Right renal cortex interstitium (tissue), 3 donors: ENCODE measurements around the gene PEA15. TPM values are rescaled to one million over a fixed set of nuclear protein-coding genes. Genes with fewer than 3 reads are reported as not detected.

Source experiments
- DNase-seq, 3 donors: peaks; one replicate each; pipeline ENCODE4 v3.0.0-alpha.2; 2013; ENCODE audit warnings: low read depth in 3 of 3, low spot score in 2 of 3
- polyA plus RNA-seq, 3 donors: library from polyadenylated mRNA; unstranded; fragments of 120-200 nt; gene quantifications; one replicate each; pipeline ENCODE4 v1.2.1, GENCODE V29; 2013; ENCODE audit not compliant: insufficient read length in 3 of 3

PEA15 gene
- polyA plus RNA-seq, 3 donors, result 129 to 136 (median 132) TPM

- DNase-seq, result no peak
These were observed 2.8 kb downstream of the PEA15 start for GRCh38 chr1:160207771-160208556.

DNA sequence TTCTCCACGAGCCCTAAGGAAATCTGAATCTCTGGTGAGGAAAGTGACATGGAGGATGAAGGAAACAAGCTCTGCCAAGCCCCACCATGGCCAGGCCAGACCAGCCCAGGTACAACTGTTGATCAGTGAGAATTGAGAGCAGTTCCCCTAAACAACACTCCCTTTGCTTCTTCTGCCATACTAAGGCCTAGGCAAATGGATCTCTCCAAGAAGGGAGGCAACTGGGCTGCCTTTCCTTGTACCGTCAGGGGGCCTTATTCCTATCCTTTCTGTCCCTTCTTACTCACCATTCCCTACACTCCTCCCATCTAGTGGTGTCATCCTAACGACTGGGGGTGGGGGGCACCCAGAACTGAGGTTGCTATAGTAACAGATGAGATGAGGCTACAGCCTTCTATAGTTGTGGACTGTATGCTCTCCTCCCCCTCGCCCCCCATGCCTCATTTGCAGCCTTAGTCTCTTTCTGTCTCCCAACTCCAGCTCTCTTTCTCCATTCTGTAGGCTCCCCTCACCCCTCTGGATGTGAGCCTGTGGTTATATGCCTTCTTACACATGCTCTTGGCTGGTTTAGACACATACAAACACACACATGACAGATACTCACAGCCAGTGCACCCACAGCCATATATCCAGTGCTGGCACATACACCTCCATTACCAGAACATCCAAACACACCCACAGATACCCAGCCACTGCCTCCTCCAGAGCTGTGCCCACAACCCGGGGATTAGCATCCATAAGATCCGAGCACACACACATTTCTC is 3.6 kb downstream of the PEA15 start:
- no peak for DNase-seq

DNA sequence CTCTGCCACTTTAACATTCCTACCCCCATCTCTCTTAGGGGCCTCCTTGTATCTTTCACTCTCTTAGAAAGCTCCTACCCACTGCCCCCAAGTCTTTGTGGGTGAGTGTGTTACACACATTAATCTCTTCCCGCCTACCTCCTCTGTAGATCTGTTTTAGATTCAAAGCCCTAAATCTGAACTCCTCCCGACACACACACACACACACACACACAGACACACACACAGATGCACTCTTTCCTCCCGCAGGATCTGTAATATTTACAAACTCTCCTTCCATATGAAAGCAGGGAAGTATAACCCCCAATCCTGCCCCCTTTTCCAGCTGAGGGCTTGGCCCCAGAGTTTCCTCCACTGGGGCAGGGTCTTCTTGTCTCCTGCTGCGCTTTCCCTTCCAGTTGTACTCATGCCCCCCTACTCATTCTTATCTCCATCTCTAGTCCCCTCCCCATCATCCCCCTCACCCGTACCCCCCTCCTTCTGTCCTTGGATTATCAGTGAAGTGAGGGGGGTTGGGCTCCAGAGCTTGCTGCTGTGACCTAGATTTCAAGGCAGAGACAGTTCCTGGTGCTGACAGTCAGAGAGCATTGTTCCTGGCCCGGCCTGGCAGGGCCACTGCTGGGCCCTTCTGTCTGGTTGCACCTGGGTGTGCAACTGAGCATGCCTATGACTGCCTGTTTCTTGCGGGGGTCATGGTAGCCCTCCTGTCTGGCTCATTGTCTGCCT is 4.3 kb downstream of the PEA15 start:
- DNase-seq, result no peak

- no peak for DNase-seq
These were observed 5.4 kb downstream of the PEA15 start for GRCh38 chr1:160210561-160210960.

DNA sequence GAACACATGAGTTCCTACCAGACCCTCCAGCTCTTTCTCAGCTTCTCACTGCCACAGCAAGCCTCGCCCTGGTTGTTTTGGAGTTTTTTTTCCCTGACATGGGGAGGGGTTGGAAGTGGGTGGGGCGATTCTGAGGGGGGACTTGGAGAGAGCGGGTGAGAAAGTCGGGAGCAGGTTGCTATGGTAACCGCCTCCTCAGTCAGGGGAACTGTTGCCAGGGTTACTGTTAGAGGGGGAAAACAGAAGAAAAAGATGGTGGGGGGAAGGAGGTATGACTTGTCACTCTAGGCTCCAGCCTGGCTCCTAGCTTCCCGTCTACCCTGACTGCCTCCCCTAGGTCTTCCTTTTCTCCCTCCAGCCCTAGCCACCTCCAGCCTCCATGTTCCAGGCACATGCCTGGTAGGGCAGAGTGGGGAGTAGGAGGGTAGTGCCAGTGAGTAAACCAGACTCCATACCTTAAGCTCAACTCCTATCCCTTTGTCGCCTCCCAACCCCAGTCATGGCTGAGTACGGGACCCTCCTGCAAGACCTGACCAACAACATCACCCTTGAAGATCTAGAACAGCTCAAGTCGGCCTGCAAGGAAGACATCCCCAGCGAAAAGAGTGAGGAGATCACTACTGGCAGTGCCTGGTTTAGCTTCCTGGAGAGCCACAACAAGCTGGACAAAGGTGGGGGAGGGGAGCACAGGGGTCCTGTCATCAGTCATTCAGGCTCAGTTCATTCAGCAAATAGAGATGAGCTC is 6.0 kb downstream of the PEA15 start:
- DNase-seq, result no peak

- DNase-seq, result no peak
These were observed 9.4 kb downstream of the PEA15 start for GRCh38 chr1:160214481-160215140.

DNA sequence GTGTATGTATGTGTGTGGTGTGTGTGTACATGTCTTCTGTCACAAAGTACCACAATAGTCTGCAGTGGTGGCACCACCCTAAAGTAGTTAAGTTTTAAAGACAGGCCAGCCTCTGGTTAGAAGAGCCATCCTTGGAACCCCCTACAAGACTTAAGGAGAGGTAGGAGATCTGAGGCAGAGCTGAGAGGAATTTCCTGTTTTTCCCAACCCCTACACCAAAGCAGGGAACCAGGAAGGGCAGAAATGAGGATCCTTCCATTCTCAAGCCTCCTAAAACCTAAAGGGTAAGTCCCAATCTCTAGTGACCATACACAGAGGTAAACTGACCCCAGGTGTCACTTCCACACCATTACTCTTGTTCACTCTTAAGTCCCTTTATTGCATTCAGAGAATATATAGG is 11.1 kb downstream of the PEA15 start:
- no peak for DNase-seq

DNA sequence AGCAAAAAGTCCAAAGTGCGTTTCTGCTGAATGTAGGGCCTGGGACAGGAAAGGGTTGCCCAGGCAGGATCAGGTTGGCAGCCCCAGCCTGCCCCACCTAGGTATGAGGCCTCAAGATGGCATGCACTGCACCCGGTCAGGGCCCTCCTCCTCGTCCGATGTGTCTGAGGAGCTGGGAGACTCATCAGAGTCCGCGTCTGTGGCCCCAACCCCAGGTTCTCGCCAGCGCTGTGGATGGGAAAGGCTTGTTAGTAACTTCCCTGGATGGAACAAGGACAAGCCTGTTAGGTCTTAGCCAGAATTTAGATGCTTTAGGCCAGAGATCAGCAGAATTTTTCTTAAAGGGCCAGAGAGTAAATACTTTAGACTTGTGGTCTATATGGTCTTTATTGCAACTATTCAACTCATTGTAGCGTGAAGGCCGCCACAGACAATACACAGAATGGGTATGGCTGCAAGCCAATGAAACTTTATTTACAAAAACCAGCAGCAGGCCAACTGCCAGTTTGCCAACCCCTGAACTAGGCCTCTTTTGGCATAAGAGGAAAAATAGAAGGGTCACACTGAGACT is 12.4 kb downstream of the PEA15 start:
- DNase-seq, result no peak

- no peak for DNase-seq
These were observed 14.1 kb downstream of the PEA15 start for GRCh38 chr1:160219062-160219929.

DNA sequence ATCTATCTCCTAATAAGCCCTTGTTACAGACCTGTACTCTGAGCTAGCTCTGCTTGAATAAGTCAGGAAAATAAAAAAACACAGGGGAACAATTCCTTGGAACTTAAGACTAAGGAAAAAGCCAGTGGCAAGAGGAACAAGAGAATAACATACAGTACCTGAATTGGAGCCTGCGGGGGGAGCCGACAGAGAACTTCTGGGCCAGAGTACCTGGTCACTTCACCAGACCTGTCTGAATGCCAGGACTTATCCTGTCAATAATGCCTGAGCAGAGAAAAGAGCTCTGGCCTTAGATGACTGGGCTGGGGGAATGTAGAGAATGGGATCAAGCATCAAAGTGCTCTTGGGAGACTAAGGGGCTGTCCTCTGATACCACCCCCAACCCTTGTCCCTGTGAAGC is 15.1 kb downstream of the PEA15 start:
- no peak for DNase-seq

GRCh38 chr1:160221089-160221488 is 15.9 kb downstream of the PEA15 start:
- DNase-seq, result no peak

- DNase-seq, result no peak
These were observed 17.4 kb downstream of the PEA15 start for GRCh38 chr1:160222546-160222945.

DNA sequence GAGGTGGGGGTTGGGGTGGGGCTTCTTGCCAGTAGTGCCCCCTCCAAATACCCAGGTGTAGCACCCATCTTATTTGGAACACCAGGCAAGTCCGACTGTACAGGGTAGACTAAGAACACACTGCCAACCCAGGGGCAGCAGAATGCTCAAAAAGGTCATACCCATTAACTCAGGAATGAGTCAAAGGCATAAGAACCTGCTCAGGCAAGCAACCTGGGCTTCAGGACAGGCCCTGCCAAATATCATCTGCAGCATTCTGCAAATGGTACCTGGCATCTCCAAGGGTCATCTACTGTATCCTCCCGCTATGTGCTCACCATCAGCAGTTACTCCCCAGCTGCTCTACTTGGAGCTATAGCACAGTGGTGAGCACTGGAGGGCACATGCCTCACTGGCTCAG is 19.4 kb downstream of the PEA15 start:
- DNase-seq, result no peak

- no peak for DNase-seq
These were observed 20.2 kb downstream of the PEA15 start for GRCh38 chr1:160225345-160225744.

DNA sequence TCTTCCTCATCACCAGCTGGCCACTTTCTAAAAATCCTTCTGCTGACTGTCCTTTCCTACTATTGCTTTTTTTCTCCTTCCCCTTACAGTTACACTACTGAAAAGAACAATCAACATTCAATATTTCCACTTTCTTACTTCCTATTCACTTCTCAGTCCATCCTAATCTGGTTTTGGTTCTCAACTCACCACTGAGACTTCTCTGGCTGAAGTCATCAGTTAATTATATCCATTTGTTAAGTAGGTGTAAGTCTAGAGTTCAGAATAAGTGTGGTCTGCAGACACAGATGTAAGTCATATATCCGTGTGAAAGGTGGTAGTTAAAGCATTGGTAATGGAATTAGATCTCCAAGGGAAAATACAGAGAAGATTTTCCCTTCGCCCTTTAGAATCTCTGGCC is 21.4 kb downstream of the PEA15 start:
- DNase-seq, result no peak

DNA sequence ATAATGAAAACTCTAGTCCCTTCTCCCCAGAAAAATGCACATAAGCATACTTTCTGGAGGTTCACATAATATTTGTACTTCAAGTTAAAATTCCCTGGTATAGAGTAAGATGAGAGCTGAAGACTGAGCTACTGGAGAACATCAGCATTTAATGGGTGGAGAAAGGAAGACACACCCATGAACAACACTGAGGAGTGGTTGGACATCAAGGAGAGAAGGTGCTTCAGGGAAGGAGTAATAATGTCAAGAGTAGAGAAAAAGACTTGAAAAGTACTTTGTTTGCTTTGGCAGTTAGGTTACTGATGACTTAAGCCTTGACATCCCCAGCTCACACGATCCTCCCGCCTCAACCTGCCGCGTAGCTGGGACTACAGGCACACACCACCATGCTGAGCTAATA is 21.9 kb downstream of the PEA15 start:
- no peak for DNase-seq

- DNase-seq, result no peak
These were observed 22.4 kb downstream of the PEA15 start for GRCh38 chr1:160227561-160227960.

GRCh38 chr1:160228431-160228830 is 23.2 kb downstream of the PEA15 start:
- DNase-seq, result no peak

DNA sequence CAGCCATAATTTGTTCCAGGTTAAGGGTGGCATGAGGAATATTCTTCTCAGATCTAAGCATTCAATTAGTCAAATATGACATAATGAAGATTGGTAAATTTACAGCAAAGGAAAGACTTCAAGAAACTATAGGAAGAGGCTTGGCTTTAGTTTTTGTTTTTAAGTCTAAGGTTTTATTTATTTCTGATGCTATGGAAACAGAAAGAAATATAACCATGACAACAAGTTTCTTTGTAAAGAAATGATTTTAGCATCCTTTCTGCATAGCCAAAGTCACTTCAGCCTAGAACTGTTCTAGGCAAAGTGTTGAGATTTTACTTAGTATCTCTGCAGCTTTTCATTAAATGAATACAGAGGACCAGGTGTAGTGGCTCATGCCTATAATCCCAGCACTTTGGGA is 27.7 kb downstream of the PEA15 start:
- DNase-seq, result no peak
